NB4 (cell line): ENCODE results near the gene NRAP.

Experiments used
- POLR2A ChIP-seq: IDR thresholded peaks from 2 replicates; pipeline ENCODE4 v1.6.1; 2011; ENCODE audit warnings: mild to moderate bottlenecking; ENCODE audit not compliant: insufficient read length; ENCODE audit errors: extremely low read depth
- TF ChIP-seq, protein P1 (sequence below): IDR thresholded peaks from one replicate; pipeline ENCODE4 v1.5.1; 2012; ENCODE audit warnings: low read depth, low read length
- TF ChIP-seq, protein P2 (sequence below): IDR thresholded peaks from 2 replicates; pipeline ENCODE4 v1.6.1; 2011; ENCODE audit warnings: low read depth, low read length

DNA sequence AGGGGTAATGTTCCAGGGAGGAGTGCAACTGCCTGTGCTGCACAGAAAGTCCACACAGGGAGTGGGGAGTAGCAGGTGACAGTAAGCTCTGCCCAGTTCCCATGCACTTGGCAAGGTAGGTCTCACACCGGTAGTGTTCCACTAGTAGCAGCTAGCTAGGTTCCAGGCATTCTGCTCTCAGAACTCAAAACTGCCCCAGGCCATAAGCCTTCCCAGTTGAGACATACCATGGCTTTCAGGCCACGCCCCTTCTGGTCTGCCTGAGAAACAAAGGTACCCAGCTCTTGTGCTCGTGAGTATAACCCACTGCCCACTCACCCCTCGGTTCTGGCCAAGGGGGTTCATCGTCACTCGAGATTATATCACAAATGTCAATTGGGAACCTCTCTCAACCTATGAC, 28.4 kb upstream of the NRAP start:
- TF ChIP-seq, protein P1, sequence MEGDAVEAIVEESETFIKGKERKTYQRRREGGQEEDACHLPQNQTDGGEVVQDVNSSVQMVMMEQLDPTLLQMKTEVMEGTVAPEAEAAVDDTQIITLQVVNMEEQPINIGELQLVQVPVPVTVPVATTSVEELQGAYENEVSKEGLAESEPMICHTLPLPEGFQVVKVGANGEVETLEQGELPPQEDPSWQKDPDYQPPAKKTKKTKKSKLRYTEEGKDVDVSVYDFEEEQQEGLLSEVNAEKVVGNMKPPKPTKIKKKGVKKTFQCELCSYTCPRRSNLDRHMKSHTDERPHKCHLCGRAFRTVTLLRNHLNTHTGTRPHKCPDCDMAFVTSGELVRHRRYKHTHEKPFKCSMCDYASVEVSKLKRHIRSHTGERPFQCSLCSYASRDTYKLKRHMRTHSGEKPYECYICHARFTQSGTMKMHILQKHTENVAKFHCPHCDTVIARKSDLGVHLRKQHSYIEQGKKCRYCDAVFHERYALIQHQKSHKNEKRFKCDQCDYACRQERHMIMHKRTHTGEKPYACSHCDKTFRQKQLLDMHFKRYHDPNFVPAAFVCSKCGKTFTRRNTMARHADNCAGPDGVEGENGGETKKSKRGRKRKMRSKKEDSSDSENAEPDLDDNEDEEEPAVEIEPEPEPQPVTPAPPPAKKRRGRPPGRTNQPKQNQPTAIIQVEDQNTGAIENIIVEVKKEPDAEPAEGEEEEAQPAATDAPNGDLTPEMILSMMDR = no peak
- TF ChIP-seq, protein P2, sequence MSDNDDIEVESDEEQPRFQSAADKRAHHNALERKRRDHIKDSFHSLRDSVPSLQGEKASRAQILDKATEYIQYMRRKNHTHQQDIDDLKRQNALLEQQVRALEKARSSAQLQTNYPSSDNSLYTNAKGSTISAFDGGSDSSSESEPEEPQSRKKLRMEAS = no peak
- no peak for TF ChIP-seq POLR2A
